Prostate gland (tissue), 2 donors: ENCODE results near the gene OGDH.

Experiments
- CTCF ChIP-seq, 4 experiments: fragments of 200-600 bp in 2 of 4; fragments of 450-650 bp in 2 of 4; sonication (generic) in 2 of 4; IDR thresholded peaks; 1 replicate in 3 of 4; 2 replicates in 1 of 4; pipeline ENCODE4 v1.5.1; 2016 to 2019; ENCODE audit warnings: antibody characterized with exemption in 4 of 4, mild to moderate bottlenecking in 2 of 4, moderate library complexity in 2 of 4
- POLR2AphosphoS5 ChIP-seq: sonication (generic); formaldehyde crosslinking; IDR thresholded peaks from one replicate; pipeline ENCODE4 v1.6.1; 2017; ENCODE audit warnings: antibody characterized with exemption

GRCh38 chr7:44580945-44581878, 25.2 kb upstream of the OGDH start:
- TF ChIP-seq CTCF (IDR thresholded peaks at IDR 0.05): no peak
- TF ChIP-seq POLR2AphosphoS5: no peak
